HepG2 (cell line): ENCODE measurements around the gene ZNF212. TPM values are rescaled to one million over a fixed set of nuclear protein-coding genes. Genes with fewer than 3 reads are reported as not detected.

Experiments used
- ARNT2 ChIP-seq: sonication (generic); formaldehyde crosslinking; IDR thresholded peaks from 2 replicates; pipeline ENCODE4 v1.8.0; 2022; ENCODE audit warnings: mild to moderate bottlenecking, low read depth, missing genetic modification reagents, moderate library complexity
- BCL6 ChIP-seq: IDR thresholded peaks from 2 replicates; pipeline ENCODE4 v1.6.1; 2016; ENCODE audit warnings: missing genetic modification reagents, missing compliant biosample characterization
- CREB1 ChIP-seq, 2 experiments: fragments of 450-650 bp in 1 of 2; IDR thresholded peaks; 2 replicates each; pipeline ENCODE4 v1.6.1; 2016 to 2017; ENCODE audit warnings: control low read depth in 1 of 2, mild to moderate bottlenecking in 1 of 2, missing compliant biosample characterization in 1 of 2, missing genetic modification characterization in 1 of 2
- GATAD2A ChIP-seq: IDR thresholded peaks from 2 replicates; pipeline ENCODE4 v1.6.1; 2016
- PHF8 ChIP-seq: sonication (generic); formaldehyde crosslinking; IDR thresholded peaks from 2 replicates; pipeline ENCODE4 v1.5.0; 2020; ENCODE audit warnings: missing genetic modification reagents
- PPARG ChIP-seq: conservative IDR thresholded peaks from 2 replicates; pipeline ENCODE4 v1.6.1; 2016; ENCODE audit warnings: missing biosample characterization, missing genetic modification reagents
- RAD51 ChIP-seq: fragments of 450-650 bp; IDR thresholded peaks from 2 replicates; pipeline ENCODE4 v1.6.1; 2016; ENCODE audit warnings: borderline replicate concordance
- SAP130 ChIP-seq: IDR thresholded peaks from 2 replicates; pipeline ENCODE4 v1.6.1; 2016; ENCODE audit warnings: low read depth
- STAG1 ChIP-seq: sonication (generic); formaldehyde crosslinking; IDR thresholded peaks from 2 replicates; pipeline ENCODE4 v1.4.0; 2020; ENCODE audit warnings: missing genetic modification reagents
- TCF12 ChIP-seq, 2 experiments: fragments of 450-650 bp in 1 of 2; sonication (generic) in 1 of 2; formaldehyde crosslinking in 1 of 2; IDR thresholded peaks; 2 replicates each; pipeline versions ENCODE4 v1.6.1 to v1.8.0; 2017 to 2022; ENCODE audit warnings: antibody characterized with exemption in 1 of 2, mild to moderate bottlenecking in 1 of 2, missing genetic modification reagents in 1 of 2, moderate library complexity in 1 of 2
- ZHX2 ChIP-seq, 2 experiments: sonication (generic) in 1 of 2; formaldehyde crosslinking in 1 of 2; IDR thresholded peaks; 2 replicates each; pipeline versions ENCODE4 v1.6.1 to v1.9.0; 2014 to 2022; ENCODE audit warnings: antibody characterized with exemption in 1 of 2, borderline replicate concordance in 1 of 2, inconsistent platforms in 1 of 2, low read depth in 1 of 2, missing genetic modification reagents in 1 of 2
- ZNF12 ChIP-seq: sonication (generic); formaldehyde crosslinking; IDR thresholded peaks from 2 replicates; pipeline ENCODE4 v1.5.0; 2020; ENCODE audit warnings: missing genetic modification reagents
- ZNF446 ChIP-seq: sonication (generic); formaldehyde crosslinking; IDR thresholded peaks from 2 replicates; pipeline ENCODE4 v1.5.0; 2020; ENCODE audit warnings: mild to moderate bottlenecking, missing genetic modification reagents
- ZNF547 ChIP-seq: sonication (generic); formaldehyde crosslinking; IDR thresholded peaks from 2 replicates; pipeline ENCODE4 v1.5.1; 2020; ENCODE audit warnings: mild to moderate bottlenecking, missing genetic modification reagents
- ZNF572 ChIP-seq: sonication (generic); formaldehyde crosslinking; IDR thresholded peaks from 2 replicates; pipeline ENCODE4 v1.5.1; 2020; ENCODE audit warnings: mild to moderate bottlenecking, missing genetic modification reagents
- ZNF83 ChIP-seq: sonication (generic); formaldehyde crosslinking; IDR thresholded peaks from 2 replicates; pipeline ENCODE4 v1.4.0; 2020; ENCODE audit warnings: missing genetic modification reagents, mild to moderate bottlenecking, borderline replicate concordance
- ZSCAN29 ChIP-seq: sonication (generic); formaldehyde crosslinking; conservative IDR thresholded peaks from 2 replicates; pipeline ENCODE4 v1.4.0; 2020; ENCODE audit warnings: mild to moderate bottlenecking, missing genetic modification reagents
- polyA plus RNA-seq, 8 experiments: library from polyadenylated mRNA; depleted of rRNA in 3 of 8; stranded (reverse) in 7 of 8; unstranded in 1 of 8; fragments of >200 nt; fragmentation: Illumina TruSeq in 4 of 8; extraction: Trizol in 4 of 8; gene quantifications; 2 replicates each; pipeline versions ENCODE4 v1.2.1 to v1.2.3, GENCODE V29; 2011 to 2016; ENCODE audit warnings: low read depth in 4 of 8, missing spikeins in 1 of 8, mixed read lengths in 1 of 8; ENCODE audit not compliant: insufficient read depth in 1 of 8
- total RNA-seq, 5 experiments: library from RNA; depleted of rRNA; stranded (reverse); fragments of >200 nt; fragmentation: Illumina TruSeq; extraction: Trizol; gene quantifications; 2 replicates each; pipeline ENCODE4 v1.2.3, GENCODE V29; 2016; ENCODE audit warnings: low read depth in 1 of 5
- TF ChIP-seq, protein P1 (sequence below): sonication (generic); formaldehyde crosslinking; IDR thresholded peaks from 2 replicates; pipeline ENCODE4 v1.5.1; 2020; ENCODE audit warnings: missing genetic modification reagents, mild to moderate bottlenecking, borderline replicate concordance
- TF ChIP-seq, protein P2 (sequence below): IDR thresholded peaks from 2 replicates; pipeline ENCODE4 v1.6.1; 2018; ENCODE audit warnings: missing genetic modification reagents, mild to moderate bottlenecking, missing compliant biosample characterization

Gene ZNF212
- total and polyA plus RNA-seq, 2 of the 13 experiments (the other 11 are each of a cell fraction or from before 2014, with no cell fraction given): 2.6 to 3.8 TPM

- TF ChIP-seq PPARG (CRISPR knock-in tag) (no peak), ZSCAN29 (CRISPR knock-in tag) (no peak; the same call in 1 of the 2 replicates), CREB1 (IDR thresholded peaks at IDR 0.05) (no peak), CREB1 (CRISPR knock-in tag; IDR thresholded peaks at IDR 0.05) (no peak), BCL6 (CRISPR knock-in tag) (no peak), PHF8 (CRISPR knock-in tag) (peak; percentile 77), TCF12 (IDR thresholded peaks at IDR 0.05) (no peak), TCF12 (CRISPR knock-in tag; IDR thresholded peaks at IDR 0.05) (0 out of 2 replicates have a peak, but pooled peaks have one; percentile 11), ZNF83 (CRISPR knock-in tag) (no peak), GATAD2A (CRISPR knock-in tag) (peak; percentile 48; the same call in 1 of the 2 replicates), SAP130 (CRISPR knock-in tag) (peak; percentile 79), ARNT2 (CRISPR knock-in tag) (peak; percentile 99), STAG1 (CRISPR knock-in tag) (peak; percentile 58), ZNF446 (CRISPR knock-in tag) (peak; percentile 98; the same call in 1 of the 2 replicates), ZHX2 (IDR thresholded peaks at IDR 0.05; ENCODE audit: low read depth) (no peak), ZHX2 (CRISPR knock-in tag; IDR thresholded peaks at IDR 0.05; ENCODE audit: borderline replicate concordance) (0 out of 2 replicates have a peak, but pooled peaks have one; percentile 61), ZNF547 (CRISPR knock-in tag) (peak; percentile 96), RAD51 (no peak), ZNF572 (no peak), ZNF12 (no peak)
- TF ChIP-seq, protein P1, sequence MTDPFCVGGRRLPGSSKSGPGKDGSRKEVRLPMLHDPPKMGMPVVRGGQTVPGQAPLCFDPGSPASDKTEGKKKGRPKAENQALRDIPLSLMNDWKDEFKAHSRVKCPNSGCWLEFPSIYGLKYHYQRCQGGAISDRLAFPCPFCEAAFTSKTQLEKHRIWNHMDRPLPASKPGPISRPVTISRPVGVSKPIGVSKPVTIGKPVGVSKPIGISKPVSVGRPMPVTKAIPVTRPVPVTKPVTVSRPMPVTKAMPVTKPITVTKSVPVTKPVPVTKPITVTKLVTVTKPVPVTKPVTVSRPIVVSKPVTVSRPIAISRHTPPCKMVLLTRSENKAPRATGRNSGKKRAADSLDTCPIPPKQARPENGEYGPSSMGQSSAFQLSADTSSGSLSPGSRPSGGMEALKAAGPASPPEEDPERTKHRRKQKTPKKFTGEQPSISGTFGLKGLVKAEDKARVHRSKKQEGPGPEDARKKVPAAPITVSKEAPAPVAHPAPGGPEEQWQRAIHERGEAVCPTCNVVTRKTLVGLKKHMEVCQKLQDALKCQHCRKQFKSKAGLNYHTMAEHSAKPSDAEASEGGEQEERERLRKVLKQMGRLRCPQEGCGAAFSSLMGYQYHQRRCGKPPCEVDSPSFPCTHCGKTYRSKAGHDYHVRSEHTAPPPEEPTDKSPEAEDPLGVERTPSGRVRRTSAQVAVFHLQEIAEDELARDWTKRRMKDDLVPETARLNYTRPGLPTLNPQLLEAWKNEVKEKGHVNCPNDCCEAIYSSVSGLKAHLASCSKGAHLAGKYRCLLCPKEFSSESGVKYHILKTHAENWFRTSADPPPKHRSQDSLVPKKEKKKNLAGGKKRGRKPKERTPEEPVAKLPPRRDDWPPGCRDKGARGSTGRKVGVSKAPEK (CRISPR knock-in tag): no peak
- TF ChIP-seq, protein P2, sequence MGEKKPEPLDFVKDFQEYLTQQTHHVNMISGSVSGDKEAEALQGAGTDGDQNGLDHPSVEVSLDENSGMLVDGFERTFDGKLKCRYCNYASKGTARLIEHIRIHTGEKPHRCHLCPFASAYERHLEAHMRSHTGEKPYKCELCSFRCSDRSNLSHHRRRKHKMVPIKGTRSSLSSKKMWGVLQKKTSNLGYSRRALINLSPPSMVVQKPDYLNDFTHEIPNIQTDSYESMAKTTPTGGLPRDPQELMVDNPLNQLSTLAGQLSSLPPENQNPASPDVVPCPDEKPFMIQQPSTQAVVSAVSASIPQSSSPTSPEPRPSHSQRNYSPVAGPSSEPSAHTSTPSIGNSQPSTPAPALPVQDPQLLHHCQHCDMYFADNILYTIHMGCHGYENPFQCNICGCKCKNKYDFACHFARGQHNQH (CRISPR knock-in tag): peak; percentile 49; the same call in 1 of the 2 replicates
These were observed 22.6 kb downstream of the ZNF212 start, which contains the start of gene ZNF783 (continued) for GRCh38 chr7:149261829-149262617.
